HepG2 (cell line): ENCODE measurements around the gene NPHP3. TPM values are rescaled to one million over a fixed set of nuclear protein-coding genes. Genes with fewer than 3 reads are reported as not detected.

Experiments used
- HCFC1 ChIP-seq: fragments of 150-350 bp; IDR thresholded peaks from 2 replicates; pipeline ENCODE4 v1.6.1; 2014; ENCODE audit warnings: low read depth, low read length
- KAT7 ChIP-seq: IDR thresholded peaks from 2 replicates; pipeline ENCODE4 v1.6.1; 2018; ENCODE audit warnings: borderline replicate concordance, missing compliant biosample characterization
- MED1 ChIP-seq: sonication (generic); formaldehyde crosslinking; IDR thresholded peaks from 2 replicates; pipeline ENCODE4 v1.4.0; 2020; ENCODE audit warnings: missing genetic modification reagents
- NBN ChIP-seq: fragments of 450-650 bp; conservative IDR thresholded peaks from 2 replicates; pipeline ENCODE4 v1.6.1; 2017
- POLR2A ChIP-seq, 2 experiments: IDR thresholded peaks; 2 replicates each; pipeline ENCODE4 v1.6.1; 2011; ENCODE audit warnings: low read depth in 2 of 2, low read length in 2 of 2, mild to moderate bottlenecking in 1 of 2, moderate library complexity in 1 of 2; ENCODE audit not compliant: insufficient read depth in 1 of 2
- RCOR2 ChIP-seq: IDR thresholded peaks from 2 replicates; pipeline ENCODE4 v1.6.1; 2016; ENCODE audit warnings: missing biosample characterization, missing genetic modification reagents
- YY1 ChIP-seq: IDR thresholded peaks from 2 replicates; pipeline ENCODE4 v1.6.1; 2011; ENCODE audit warnings: low read length, low read depth, moderate library complexity, mild to moderate bottlenecking; ENCODE audit not compliant: insufficient read depth, insufficient replicate concordance
- ZKSCAN8 ChIP-seq: IDR thresholded peaks from 2 replicates; pipeline ENCODE4 v1.6.1; 2016; ENCODE audit warnings: borderline replicate concordance, missing genetic modification reagents, missing compliant biosample characterization
- ZNF121 ChIP-seq: sonication (generic); formaldehyde crosslinking; IDR thresholded peaks from 2 replicates; pipeline ENCODE4 v1.5.0; 2020; ENCODE audit warnings: mild to moderate bottlenecking, missing genetic modification reagents
- ZNF205 ChIP-seq: IDR thresholded peaks from 2 replicates; pipeline ENCODE4 v1.6.1; 2018; ENCODE audit warnings: missing biosample characterization, missing genetic modification reagents
- ZNF274 ChIP-seq: sonication (generic); formaldehyde crosslinking; IDR thresholded peaks from 2 replicates; pipeline ENCODE4 v1.5.1; 2020; ENCODE audit warnings: mild to moderate bottlenecking, missing genetic modification reagents
- ZNF44 ChIP-seq: sonication (generic); formaldehyde crosslinking; IDR thresholded peaks from 2 replicates; pipeline ENCODE4 v1.5.1; 2020; ENCODE audit warnings: mild to moderate bottlenecking, missing genetic modification reagents
- polyA plus RNA-seq, 8 experiments: library from polyadenylated mRNA; depleted of rRNA in 3 of 8; stranded (reverse) in 7 of 8; unstranded in 1 of 8; fragments of >200 nt; fragmentation: Illumina TruSeq in 4 of 8; extraction: Trizol in 4 of 8; gene quantifications; 2 replicates each; pipeline versions ENCODE4 v1.2.1 to v1.2.3, GENCODE V29; 2011 to 2016; ENCODE audit warnings: low read depth in 4 of 8, missing spikeins in 1 of 8, mixed read lengths in 1 of 8; ENCODE audit not compliant: insufficient read depth in 1 of 8
- total RNA-seq, 5 experiments: library from RNA; depleted of rRNA; stranded (reverse); fragments of >200 nt; fragmentation: Illumina TruSeq; extraction: Trizol; gene quantifications; 2 replicates each; pipeline ENCODE4 v1.2.3, GENCODE V29; 2016; ENCODE audit warnings: low read depth in 1 of 5
- TF ChIP-seq, protein P1 (sequence below): sonication (generic); formaldehyde crosslinking; IDR thresholded peaks from 2 replicates; pipeline ENCODE4 v1.5.0; 2020; ENCODE audit warnings: mild to moderate bottlenecking, missing genetic modification reagents, borderline replicate concordance
- TF ChIP-seq, protein P2 (sequence below): sonication (generic); formaldehyde crosslinking; IDR thresholded peaks from 2 replicates; pipeline ENCODE4 v1.4.0; 2020; ENCODE audit warnings: mild to moderate bottlenecking, low read depth, missing genetic modification reagents
- TF ChIP-seq, protein P3 (sequence below): sonication (generic); formaldehyde crosslinking; conservative IDR thresholded peaks from 2 replicates; pipeline ENCODE4 v1.8.1; 2023; ENCODE audit warnings: missing genetic modification reagents
- TF ChIP-seq, protein P4 (sequence below): IDR thresholded peaks from 2 replicates; pipeline ENCODE4 v1.6.1; 2012; ENCODE audit warnings: low read length, improper control_type of control experiment
- TF ChIP-seq, protein P5 (sequence below): sonication (generic); formaldehyde crosslinking; IDR thresholded peaks from 2 replicates; pipeline ENCODE4 v1.4.0; 2020; ENCODE audit warnings: low read depth, missing genetic modification reagents

The NPHP3 gene
- total and polyA plus RNA-seq, 2 of the 13 experiments (the other 11 are each of a cell fraction or from before 2014, with no cell fraction given) = 11.0 to 20.2 TPM

DNA sequence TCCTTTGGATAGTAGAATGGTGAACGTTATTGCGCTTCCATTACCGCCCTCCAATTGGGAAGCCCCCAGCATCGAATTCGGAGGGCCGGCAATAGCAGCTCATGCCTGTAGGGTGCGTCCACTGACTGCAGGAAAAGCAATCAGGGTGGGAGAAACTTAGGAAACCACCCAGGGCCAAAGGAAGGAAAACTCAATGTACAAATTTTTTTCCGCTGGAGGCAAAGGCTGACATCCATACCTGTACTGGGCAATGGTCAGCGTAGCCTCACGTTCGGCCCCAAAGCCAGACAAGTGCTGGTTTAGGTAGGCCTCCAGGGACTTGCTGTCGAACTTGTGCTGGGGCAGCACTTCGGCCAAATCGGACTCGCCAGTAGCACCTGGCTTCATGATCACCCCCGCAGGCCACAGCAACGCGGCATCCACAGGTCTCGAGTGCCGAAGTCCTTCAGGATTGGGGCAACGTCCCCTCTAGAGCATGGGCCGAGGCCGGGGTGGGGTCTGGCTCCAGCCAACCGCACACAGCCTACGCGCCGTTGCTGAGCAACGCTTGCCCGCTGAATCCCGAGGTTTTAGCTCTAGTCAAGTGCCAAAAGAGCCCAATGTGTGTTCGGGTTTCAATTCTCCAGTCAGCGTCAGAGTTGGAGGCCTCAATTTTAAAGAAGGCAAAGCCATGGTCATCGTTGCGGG, 62.7 kb downstream of the NPHP3 start, which contains the start of gene ACAD11 (continued):
- TF ChIP-seq NBN (no peak), POLR2A (IDR thresholded peaks at IDR 0.05; ENCODE audit: insufficient read depth in 1 of 2, low read depth in 2 of 2, low read length in 2 of 2) (peak; percentile 72 to 84), YY1 (peak; percentile 28), ZKSCAN8 (CRISPR knock-in tag) (no peak), ZNF274 (CRISPR knock-in tag) (0 out of 2 replicates have a peak, but pooled peaks have one; percentile 41), ZNF44 (peak; percentile 36; the same call in 1 of the 2 replicates), ZNF205 (no peak), HCFC1 (no peak), MED1 (CRISPR knock-in tag) (no peak; the same call in 1 of the 2 replicates), KAT7 (no peak), ZNF121 (CRISPR knock-in tag) (peak; percentile 42; the same call in 1 of the 2 replicates), RCOR2 (CRISPR knock-in tag) (no peak)
- TF ChIP-seq, protein P1, sequence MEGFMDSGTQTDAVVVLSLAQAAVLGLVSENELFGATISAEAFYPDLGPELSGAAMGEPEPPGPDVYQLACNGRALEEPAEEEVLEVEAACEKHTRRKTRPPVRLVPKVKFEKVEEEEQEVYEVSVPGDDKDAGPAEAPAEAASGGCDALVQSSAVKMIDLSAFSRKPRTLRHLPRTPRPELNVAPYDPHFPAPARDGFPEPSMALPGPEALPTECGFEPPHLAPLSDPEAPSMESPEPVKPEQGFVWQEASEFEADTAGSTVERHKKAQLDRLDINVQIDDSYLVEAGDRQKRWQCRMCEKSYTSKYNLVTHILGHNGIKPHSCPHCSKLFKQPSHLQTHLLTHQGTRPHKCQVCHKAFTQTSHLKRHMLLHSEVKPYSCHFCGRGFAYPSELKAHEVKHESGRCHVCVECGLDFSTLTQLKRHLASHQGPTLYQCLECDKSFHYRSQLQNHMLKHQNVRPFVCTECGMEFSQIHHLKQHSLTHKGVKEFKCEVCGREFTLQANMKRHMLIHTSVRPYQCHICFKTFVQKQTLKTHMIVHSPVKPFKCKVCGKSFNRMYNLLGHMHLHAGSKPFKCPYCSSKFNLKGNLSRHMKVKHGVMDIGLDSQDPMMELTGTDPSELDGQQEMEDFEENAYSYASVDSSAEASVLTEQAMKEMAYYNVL (CRISPR knock-in tag) = no peak
- TF ChIP-seq, protein P2, sequence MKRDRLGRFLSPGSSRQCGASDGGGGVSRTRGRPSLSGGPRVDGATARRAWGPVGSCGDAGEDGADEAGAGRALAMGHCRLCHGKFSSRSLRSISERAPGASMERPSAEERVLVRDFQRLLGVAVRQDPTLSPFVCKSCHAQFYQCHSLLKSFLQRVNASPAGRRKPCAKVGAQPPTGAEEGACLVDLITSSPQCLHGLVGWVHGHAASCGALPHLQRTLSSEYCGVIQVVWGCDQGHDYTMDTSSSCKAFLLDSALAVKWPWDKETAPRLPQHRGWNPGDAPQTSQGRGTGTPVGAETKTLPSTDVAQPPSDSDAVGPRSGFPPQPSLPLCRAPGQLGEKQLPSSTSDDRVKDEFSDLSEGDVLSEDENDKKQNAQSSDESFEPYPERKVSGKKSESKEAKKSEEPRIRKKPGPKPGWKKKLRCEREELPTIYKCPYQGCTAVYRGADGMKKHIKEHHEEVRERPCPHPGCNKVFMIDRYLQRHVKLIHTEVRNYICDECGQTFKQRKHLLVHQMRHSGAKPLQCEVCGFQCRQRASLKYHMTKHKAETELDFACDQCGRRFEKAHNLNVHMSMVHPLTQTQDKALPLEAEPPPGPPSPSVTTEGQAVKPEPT (CRISPR knock-in tag) = 0 out of 2 replicates have a peak, but pooled peaks have one; percentile 10
- TF ChIP-seq, protein P3, sequence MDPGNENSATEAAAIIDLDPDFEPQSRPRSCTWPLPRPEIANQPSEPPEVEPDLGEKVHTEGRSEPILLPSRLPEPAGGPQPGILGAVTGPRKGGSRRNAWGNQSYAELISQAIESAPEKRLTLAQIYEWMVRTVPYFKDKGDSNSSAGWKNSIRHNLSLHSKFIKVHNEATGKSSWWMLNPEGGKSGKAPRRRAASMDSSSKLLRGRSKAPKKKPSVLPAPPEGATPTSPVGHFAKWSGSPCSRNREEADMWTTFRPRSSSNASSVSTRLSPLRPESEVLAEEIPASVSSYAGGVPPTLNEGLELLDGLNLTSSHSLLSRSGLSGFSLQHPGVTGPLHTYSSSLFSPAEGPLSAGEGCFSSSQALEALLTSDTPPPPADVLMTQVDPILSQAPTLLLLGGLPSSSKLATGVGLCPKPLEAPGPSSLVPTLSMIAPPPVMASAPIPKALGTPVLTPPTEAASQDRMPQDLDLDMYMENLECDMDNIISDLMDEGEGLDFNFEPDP (CRISPR knock-in tag) = 0 out of 2 replicates have a peak, but pooled peaks have one; percentile 14
- TF ChIP-seq, protein P4, sequence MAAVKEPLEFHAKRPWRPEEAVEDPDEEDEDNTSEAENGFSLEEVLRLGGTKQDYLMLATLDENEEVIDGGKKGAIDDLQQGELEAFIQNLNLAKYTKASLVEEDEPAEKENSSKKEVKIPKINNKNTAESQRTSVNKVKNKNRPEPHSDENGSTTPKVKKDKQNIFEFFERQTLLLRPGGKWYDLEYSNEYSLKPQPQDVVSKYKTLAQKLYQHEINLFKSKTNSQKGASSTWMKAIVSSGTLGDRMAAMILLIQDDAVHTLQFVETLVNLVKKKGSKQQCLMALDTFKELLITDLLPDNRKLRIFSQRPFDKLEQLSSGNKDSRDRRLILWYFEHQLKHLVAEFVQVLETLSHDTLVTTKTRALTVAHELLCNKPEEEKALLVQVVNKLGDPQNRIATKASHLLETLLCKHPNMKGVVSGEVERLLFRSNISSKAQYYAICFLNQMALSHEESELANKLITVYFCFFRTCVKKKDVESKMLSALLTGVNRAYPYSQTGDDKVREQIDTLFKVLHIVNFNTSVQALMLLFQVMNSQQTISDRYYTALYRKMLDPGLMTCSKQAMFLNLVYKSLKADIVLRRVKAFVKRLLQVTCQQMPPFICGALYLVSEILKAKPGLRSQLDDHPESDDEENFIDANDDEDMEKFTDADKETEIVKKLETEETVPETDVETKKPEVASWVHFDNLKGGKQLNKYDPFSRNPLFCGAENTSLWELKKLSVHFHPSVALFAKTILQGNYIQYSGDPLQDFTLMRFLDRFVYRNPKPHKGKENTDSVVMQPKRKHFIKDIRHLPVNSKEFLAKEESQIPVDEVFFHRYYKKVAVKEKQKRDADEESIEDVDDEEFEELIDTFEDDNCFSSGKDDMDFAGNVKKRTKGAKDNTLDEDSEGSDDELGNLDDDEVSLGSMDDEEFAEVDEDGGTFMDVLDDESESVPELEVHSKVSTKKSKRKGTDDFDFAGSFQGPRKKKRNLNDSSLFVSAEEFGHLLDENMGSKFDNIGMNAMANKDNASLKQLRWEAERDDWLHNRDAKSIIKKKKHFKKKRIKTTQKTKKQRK = no peak
- TF ChIP-seq, protein P5, sequence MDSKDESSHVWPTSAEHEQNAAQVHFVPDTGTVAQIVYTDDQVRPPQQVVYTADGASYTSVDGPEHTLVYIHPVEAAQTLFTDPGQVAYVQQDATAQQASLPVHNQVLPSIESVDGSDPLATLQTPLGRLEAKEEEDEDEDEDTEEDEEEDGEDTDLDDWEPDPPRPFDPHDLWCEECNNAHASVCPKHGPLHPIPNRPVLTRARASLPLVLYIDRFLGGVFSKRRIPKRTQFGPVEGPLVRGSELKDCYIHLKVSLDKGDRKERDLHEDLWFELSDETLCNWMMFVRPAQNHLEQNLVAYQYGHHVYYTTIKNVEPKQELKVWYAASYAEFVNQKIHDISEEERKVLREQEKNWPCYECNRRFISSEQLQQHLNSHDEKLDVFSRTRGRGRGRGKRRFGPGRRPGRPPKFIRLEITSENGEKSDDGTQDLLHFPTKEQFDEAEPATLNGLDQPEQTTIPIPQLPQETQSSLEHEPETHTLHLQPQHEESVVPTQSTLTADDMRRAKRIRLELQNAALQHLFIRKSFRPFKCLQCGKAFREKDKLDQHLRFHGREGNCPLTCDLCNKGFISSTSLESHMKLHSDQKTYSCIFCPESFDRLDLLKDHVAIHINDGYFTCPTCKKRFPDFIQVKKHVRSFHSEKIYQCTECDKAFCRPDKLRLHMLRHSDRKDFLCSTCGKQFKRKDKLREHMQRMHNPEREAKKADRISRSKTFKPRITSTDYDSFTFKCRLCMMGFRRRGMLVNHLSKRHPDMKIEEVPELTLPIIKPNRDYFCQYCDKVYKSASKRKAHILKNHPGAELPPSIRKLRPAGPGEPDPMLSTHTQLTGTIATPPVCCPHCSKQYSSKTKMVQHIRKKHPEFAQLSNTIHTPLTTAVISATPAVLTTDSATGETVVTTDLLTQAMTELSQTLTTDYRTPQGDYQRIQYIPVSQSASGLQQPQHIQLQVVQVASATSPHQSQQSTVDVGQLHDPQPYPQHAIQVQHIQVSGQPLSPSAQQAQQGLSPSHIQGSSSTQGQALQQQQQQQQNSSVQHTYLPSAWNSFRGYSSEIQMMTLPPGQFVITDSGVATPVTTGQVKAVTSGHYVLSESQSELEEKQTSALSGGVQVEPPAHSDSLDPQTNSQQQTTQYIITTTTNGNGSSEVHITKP (CRISPR knock-in tag) = no peak
